PC-3 (cell line): ENCODE data around the gene TYRP1. TPM values are rescaled to one million over a fixed set of nuclear protein-coding genes. Genes with fewer than 3 reads are reported as not detected.

Source experiments
- ATAC-seq: fragments of 200-7000 bp; cut with Tn5 transposase; 2 replicates; pipeline ENCODE4 v1.9.1; 2020; ENCODE audit warnings: mild to moderate bottlenecking, moderate library complexity
- BruUV-seq: library from RNA; stranded (reverse); fragments of 400-500 nt; replicated peaks from 2 replicates; lab custom pipeline; 2021; lab: Mats Ljungman, UMichigan
- CTCF ChIA-PET: fragments of 300-600 bp; sonication (Branson Sonifier 250); formaldehyde crosslinking; loops from one replicate; lab custom pipeline; 2022; ENCODE audit warnings: antibody characterized with exemption; lab: Charles Lee
- POLR2A ChIA-PET: fragments of 300-600 bp; sonication (Branson Sonifier 250); formaldehyde crosslinking; loops from one replicate; lab custom pipeline; 2022; ENCODE audit warnings: antibody characterized with exemption; ENCODE audit not compliant: unreplicated experiment; lab: Charles Lee
- DNase-seq: peaks from one replicate; pipeline ENCODE4 v3.0.0-alpha.2; 2015
- H2AFZ ChIP-seq: fragments of 300-600 bp; sonication (generic); 2 replicates; pipeline ENCODE4 v1.6.0; 2016; ENCODE audit warnings: antibody characterized with exemption, low read length
- H3F3A ChIP-seq: fragments of 300-600 bp; sonication (generic); one replicate; pipeline ENCODE4 v1.6.0; 2017; ENCODE audit warnings: antibody characterized with exemption, low read length, control low read depth, mild to moderate bottlenecking; ENCODE audit not compliant: unreplicated experiment
- H3K27ac ChIP-seq: fragments of 300-600 bp; sonication (generic); 2 replicates; pipeline ENCODE4 v1.5.1; 2016; ENCODE audit warnings: mild to moderate bottlenecking, low read length
- H3K27me3 ChIP-seq: fragments of 300-600 bp; sonication (generic); 2 replicates; pipeline ENCODE4 v1.6.1; 2016; ENCODE audit warnings: low read length, mixed read lengths
- H3K36me3 ChIP-seq: fragments of 300-600 bp; sonication (generic); 2 replicates; pipeline ENCODE4 v1.6.1; 2016; ENCODE audit warnings: low read depth, mixed run types, low read length, mixed read lengths
- H3K4me1 ChIP-seq: fragments of 300-600 bp; sonication (generic); 2 replicates; pipeline ENCODE4 v1.5.1; 2016; ENCODE audit warnings: low read length; ENCODE audit not compliant: insufficient read depth
- H3K4me2 ChIP-seq: fragments of 300-600 bp; sonication (generic); 2 replicates; pipeline ENCODE4 v1.6.0; 2016; ENCODE audit warnings: low read length
- H3K4me3 ChIP-seq: fragments of 300-600 bp; sonication (generic); 2 replicates; pipeline ENCODE4 v1.5.1; 2016; ENCODE audit warnings: mild to moderate bottlenecking, low read length, mixed read lengths
- H3K79me2 ChIP-seq: fragments of 300-600 bp; sonication (generic); 2 replicates; pipeline ENCODE4 v1.6.1; 2017; ENCODE audit warnings: low read length, mixed read lengths
- H3K9ac ChIP-seq: fragments of 300-600 bp; sonication (generic); 2 replicates; pipeline ENCODE4 v1.6.0; 2016; ENCODE audit warnings: mild to moderate bottlenecking, low read length
- H3K9me2 ChIP-seq: fragments of 300-600 bp; sonication (generic); replicated peaks from 2 replicates; pipeline ENCODE4 v1.6.1; 2016; ENCODE audit warnings: mixed run types, low read length, mixed read lengths
- H3K9me3 ChIP-seq: fragments of 300-600 bp; sonication (generic); 2 replicates; pipeline ENCODE4 v1.6.1; 2016; ENCODE audit warnings: low read length, mixed read lengths
- H4K20me1 ChIP-seq: fragments of 300-600 bp; sonication (generic); 2 replicates; pipeline ENCODE4 v1.6.1; 2016; ENCODE audit warnings: low read length, mixed read lengths
- CTCF ChIP-seq: fragments of 300-600 bp; sonication (generic); conservative IDR thresholded peaks from 2 replicates; pipeline ENCODE4 v1.5.1; 2017; ENCODE audit warnings: antibody characterized with exemption, low read depth, mild to moderate bottlenecking, low read length
- EZH2 ChIP-seq: fragments of 300-600 bp; sonication (generic); IDR thresholded peaks from one replicate; pipeline ENCODE4 v1.6.1; 2017; ENCODE audit warnings: antibody characterized with exemption, mild to moderate bottlenecking, low read length; ENCODE audit not compliant: unreplicated experiment
- EZH2phosphoT487 ChIP-seq: fragments of 300-600 bp; sonication (generic); IDR thresholded peaks from 2 replicates; pipeline ENCODE4 v1.6.1; 2018; ENCODE audit warnings: mild to moderate bottlenecking, antibody characterized with exemption, low read length, borderline replicate concordance
- intact Hi-C: fragments of 100-400 bp; cut with micrococcal nuclease; formaldehyde crosslinking; loops from 2 replicates; pipeline ENCODE4 v1.9.0; 2023
- total RNA-seq: library from RNA; depleted of rRNA; stranded (reverse); fragments of >200 nt; gene quantifications from 2 replicates; pipeline ENCODE4 v1.2.3, GENCODE V29; 2014

TYRP1 gene
- total RNA-seq, 1 experiment from 2014 or later, result 0.22 TPM

- no peaks in the 10 kb centered on the region for H3K9me2 ChIP-seq
- ATAC-seq, result no peak
- no peak for DNase-seq
- CTCF ChIA-PET, result no interaction called here
- intact Hi-C loops, result no loop called here
- H4K20me1 ChIP-seq, result no peaks in the 10 kb centered on the region
- H3K27ac ChIP-seq, result no peak overlapping the region
- no peak overlapping the region for H3K4me3 ChIP-seq
- BruUV-seq, result no TSS peak
- H3K9me3 ChIP-seq, result no peaks in the 10 kb centered on the region
- no peak for TF ChIP-seq EZH2phosphoT487
- no peak for TF ChIP-seq EZH2
- H2AFZ ChIP-seq, result no peak overlapping the region
- H3K4me1 ChIP-seq, result no peaks in the 10 kb centered on the region
- no peaks in the 10 kb centered on the region for H3K79me2 ChIP-seq
- H3K4me2 ChIP-seq, result no peak overlapping the region
- no peaks in the 10 kb centered on the region for H3K36me3 ChIP-seq
- H3K9ac ChIP-seq, result no peak overlapping the region
- POLR2A ChIA-PET, result interaction anchor here (0.8 kb wide), 1 partner anchor 37 kb away, joined by 3 read pairs; no protein-coding TSS in a partner anchor
- H3K27me3 ChIP-seq, result no peaks in the 10 kb centered on the region
- H3F3A ChIP-seq, result no peaks in the 10 kb centered on the region
Measured at GRCh38 chr9:12739014-12739652, 45.9 kb downstream of the TYRP1 start.

- Histone ChIP-seq H3K27ac (no peak overlapping the region), H3K9ac (no peak overlapping the region), H3K4me2 (no peak overlapping the region), H3K9me3 (no peaks in the 10 kb centered on the region), H3F3A (no peaks in the 10 kb centered on the region), H3K27me3 (no peaks in the 10 kb centered on the region), H3K36me3 (no peaks in the 10 kb centered on the region), H3K4me3 (no peak overlapping the region), H3K79me2 (no peaks in the 10 kb centered on the region), H4K20me1 (no peaks in the 10 kb centered on the region), H3K9me2 (no peaks in the 10 kb centered on the region), H3K4me1 (no peaks in the 10 kb centered on the region), H2AFZ (no peak overlapping the region)
- TF ChIP-seq EZH2phosphoT487 (no peak), EZH2 (no peak), CTCF (no peak)
- ATAC-seq (no peak), DNase-seq (no peak)
- intact Hi-C loops, result no loop called here
- CTCF ChIA-PET, result no interaction called here
- POLR2A ChIA-PET, result no interaction called here
- BruUV-seq, result no TSS peak
Measured at GRCh38 chr9:12740845-12741244, 47.7 kb downstream of the TYRP1 start.

GRCh38 chr9:12748016-12748415 is 54.8 kb downstream of the TYRP1 start:
- Histone ChIP-seq H3F3A (no peaks in the 10 kb centered on the region), H3K4me2 (no peak overlapping the region; the same call in 1 of the 2 replicates), H3K4me1 (peaks cover 6% of the 10 kb centered on the region), H3K79me2 (no peaks in the 10 kb centered on the region), H3K9me3 (no peaks in the 10 kb centered on the region), H3K9me2 (no peaks in the 10 kb centered on the region), H3K27me3 (no peaks in the 10 kb centered on the region), H4K20me1 (no peaks in the 10 kb centered on the region), H3K36me3 (no peaks in the 10 kb centered on the region), H3K4me3 (no peak overlapping the region), H3K9ac (no peak overlapping the region), H2AFZ (no peak overlapping the region), H3K27ac (peak overlapping the region; percentile 50)
- ChIA-PET POLR2A (interaction anchor here (1.0 kb wide), 1 partner anchor 27 kb away, joined by 11 read pairs; the partner anchor contains the start of gene LURAP1L), CTCF (interaction anchor here (0.6 kb wide), 1 partner anchor 25 kb away, joined by 3 read pairs; no protein-coding TSS in a partner anchor)
- intact Hi-C loops, result no loop called here
- TF ChIP-seq EZH2, result no peak
- no peak for TF ChIP-seq CTCF
- no peak for TF ChIP-seq EZH2phosphoT487
- ATAC-seq, result peak; percentile 72
- BruUV-seq, result no TSS peak
- peak; percentile 45 for DNase-seq
